OCI-LY7 (cell line): Measurements from ENCODE around the gene RPS8. TPM values are rescaled to one million over a fixed set of nuclear protein-coding genes. Genes with fewer than 3 reads are reported as not detected.

Experiments
- BruUV-seq: library from RNA; stranded (reverse); fragments of 400-500 nt; replicated peaks from 2 replicates; lab custom pipeline; 2021; lab: Mats Ljungman, UMichigan
- CTCF ChIA-PET: fragments of 300-600 bp; sonication (Branson Sonifier 250); formaldehyde crosslinking; loops from one replicate; lab custom pipeline; 2022; ENCODE audit warnings: antibody characterized with exemption; ENCODE audit not compliant: unreplicated experiment; lab: Charles Lee
- POLR2A ChIA-PET: fragments of 300-600 bp; sonication (Branson Sonifier 250); formaldehyde crosslinking; loops from one replicate; lab custom pipeline; 2022; ENCODE audit warnings: antibody characterized with exemption; lab: Charles Lee
- DNase-seq: peaks from one replicate; pipeline ENCODE4 v3.0.0-alpha.2; 2015; ENCODE audit warnings: low spot score
- H2AFZ ChIP-seq: fragments of 200-600 bp; sonication (generic), shearing (Covaris generic); 2 replicates; pipeline ENCODE4 v1.6.1; 2014; ENCODE audit warnings: mild to moderate bottlenecking, antibody characterized with exemption, low read length, moderate library complexity
- H3K27ac ChIP-seq: fragments of 200-600 bp; sonication (generic); 2 replicates; pipeline ENCODE4 v1.5.1; 2014; ENCODE audit warnings: mixed run types, low read depth, mild to moderate bottlenecking, moderate library complexity, low read length, inconsistent platforms; ENCODE audit not compliant: poor library complexity, severe bottlenecking
- H3K36me3 ChIP-seq: fragments of 200-600 bp; sonication (generic); 2 replicates; pipeline ENCODE4 v1.6.1; 2014; ENCODE audit warnings: mild to moderate bottlenecking, antibody characterized with exemption, low read length, moderate library complexity, mixed read lengths; ENCODE audit not compliant: insufficient read depth
- H3K4me1 ChIP-seq: fragments of 200-600 bp; sonication (generic); 2 replicates; pipeline ENCODE4 v1.5.1; 2014; ENCODE audit warnings: mild to moderate bottlenecking, low read length; ENCODE audit not compliant: insufficient read depth, poor library complexity, severe bottlenecking
- H3K4me2 ChIP-seq: fragments of 200-600 bp; sonication (generic); 2 replicates; pipeline ENCODE4 v1.6.1; 2014; ENCODE audit warnings: mild to moderate bottlenecking, low read length
- H3K4me3 ChIP-seq: fragments of 200-600 bp; sonication (generic); 2 replicates; pipeline ENCODE4 v1.5.1; 2014; ENCODE audit warnings: mild to moderate bottlenecking, low read depth, low read length; ENCODE audit not compliant: poor library complexity, severe bottlenecking
- H3K79me2 ChIP-seq: fragments of 200-600 bp; sonication (generic); 2 replicates; pipeline ENCODE4 v1.6.1; 2016; ENCODE audit warnings: low read depth, mild to moderate bottlenecking, low read length, moderate library complexity, mixed read lengths; ENCODE audit not compliant: insufficient read depth
- H3K9me2 ChIP-seq: fragments of 200-600 bp; sonication (generic); 2 replicates; pipeline ENCODE4 v1.6.1; 2016; ENCODE audit warnings: mild to moderate bottlenecking, low read length, mixed read lengths; ENCODE audit not compliant: insufficient read depth
- H3K9me3 ChIP-seq: fragments of 200-600 bp; sonication (generic); 2 replicates; pipeline ENCODE4 v1.6.1; 2014; ENCODE audit warnings: mild to moderate bottlenecking, mixed run types, low read length, mixed read lengths
- H4K20me1 ChIP-seq: fragments of 200-600 bp; sonication (generic); 2 replicates; pipeline ENCODE4 v1.6.1; 2014; ENCODE audit warnings: mild to moderate bottlenecking, antibody characterized with exemption, low read length, moderate library complexity, mixed read lengths; ENCODE audit not compliant: insufficient read depth
- CTCF ChIP-seq: fragments of 200-600 bp; sonication (generic); conservative IDR thresholded peaks from 2 replicates; pipeline ENCODE4 v1.5.1; 2014; ENCODE audit warnings: mild to moderate bottlenecking, antibody characterized with exemption, low read length, moderate library complexity, mixed read lengths
- EZH2phosphoT487 ChIP-seq: fragments of 200-600 bp; sonication (generic); IDR thresholded peaks from 2 replicates; pipeline ENCODE4 v1.6.1; 2018; ENCODE audit warnings: low read depth, borderline replicate concordance, mild to moderate bottlenecking, mixed run types, antibody characterized with exemption, low read length, moderate library complexity, mixed read lengths
- intact Hi-C: fragments of 100-400 bp; cut with micrococcal nuclease; formaldehyde crosslinking; loops from one replicate; pipeline ENCODE4 v1.10.0; 2022; ENCODE audit not compliant: unreplicated experiment
- total RNA-seq, 2 experiments: library from RNA; depleted of rRNA in 1 of 2; stranded (reverse); fragments of >200 nt in 1 of 2; shearing (Covaris generic) in 1 of 2; gene quantifications; 2 replicates each; pipeline ENCODE4 v1.2.3, GENCODE V29; 2014 to 2022

Gene RPS8
- total RNA-seq, 2 experiments from 2014 or later: 2,707 to 4,355 TPM

GRCh38 chr1:44817307-44817706, 42.0 kb downstream of the RPS8 start:
- ChIA-PET POLR2A (interaction anchor here (0.9 to 6.7 kb wide), 5 partner anchors 8 to 95 kb away, joined by 3 to 83 read pairs (median 50); partner anchors contain the start of genes BTBD19 and RNU5D-1), CTCF (no interaction called here)
- intact Hi-C loops: no loop called here
- Histone ChIP-seq H3K9me3 (no peaks in the 10 kb centered on the region), H3K4me2 (no peak overlapping the region), H2AFZ (no peak overlapping the region), H3K9me2 (no peaks in the 10 kb centered on the region), H3K4me3 (no peak overlapping the region), H3K4me1 (peaks cover 31% of the 10 kb centered on the region), H4K20me1 (no peaks in the 10 kb centered on the region), H3K79me2 (no peaks in the 10 kb centered on the region), H3K36me3 (no peaks in the 10 kb centered on the region), H3K27ac (no peak overlapping the region)
- no peak for DNase-seq
- no TSS peak for BruUV-seq
- no peak for TF ChIP-seq EZH2phosphoT487
- TF ChIP-seq CTCF: no peak

DNA sequence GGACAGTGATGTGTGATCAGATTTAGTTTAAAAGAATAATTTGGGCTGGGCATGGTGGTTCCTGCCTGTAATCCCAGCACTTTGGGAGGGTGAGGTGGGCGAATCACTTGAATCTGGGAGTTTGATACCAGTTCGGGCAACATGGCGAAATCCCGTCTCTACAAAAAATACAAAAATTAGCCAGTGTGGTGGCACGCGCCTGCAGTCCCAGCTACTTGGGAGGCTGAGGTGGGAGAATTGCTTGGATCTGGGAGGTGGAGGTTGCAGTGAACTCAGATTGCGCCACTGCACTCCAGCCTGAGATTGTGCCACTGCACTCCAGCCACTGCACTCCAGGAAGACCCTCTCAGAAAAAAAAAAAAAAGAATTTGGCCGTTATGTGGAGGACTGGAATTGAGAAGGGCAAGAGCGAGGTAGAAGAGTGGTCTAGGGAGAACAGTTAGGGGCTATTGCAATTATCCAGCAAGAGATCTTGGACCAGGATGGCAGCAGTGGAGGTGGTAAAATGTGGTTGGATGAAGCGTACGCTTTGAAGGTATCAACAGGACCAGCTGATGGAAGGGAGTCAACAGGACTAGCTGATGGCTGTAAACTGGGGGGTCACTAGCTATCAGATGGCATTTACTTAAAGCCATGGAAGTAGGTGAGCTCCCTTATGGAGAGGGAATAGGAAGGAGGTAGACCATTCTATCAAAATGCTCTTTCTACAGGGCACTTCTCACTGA, 42.6 kb downstream of the RPS8 start:
- ChIA-PET CTCF (interaction anchor here (1.4 kb wide), 1 partner anchor 9 kb away, joined by 6 read pairs; no protein-coding TSS in a partner anchor), POLR2A (interaction anchor here (0.9 to 6.7 kb wide), 8 partner anchors 8 to 193 kb away, joined by 3 to 83 read pairs (median 18); partner anchors contain the start of genes BTBD19, HECTD3 and RNU5D-1)
- intact Hi-C loops: loop anchor here (2.0 kb wide), 1 partner anchor 19 kb away; no protein-coding TSS in a partner anchor
- H3K4me1 ChIP-seq: peaks cover 37% of the 10 kb centered on the region
- H3K9me3 ChIP-seq: no peaks in the 10 kb centered on the region
- TF ChIP-seq CTCF: no peak
- TF ChIP-seq EZH2phosphoT487: no peak
- no peak overlapping the region for H3K27ac ChIP-seq
- H2AFZ ChIP-seq: no peak overlapping the region
- BruUV-seq: no TSS peak
- 0 out of 2 replicates have a peak overlapping the region, but pooled peaks have one; percentile 92 for H3K4me2 ChIP-seq
- no peak for DNase-seq
- H3K4me3 ChIP-seq: no peak overlapping the region
- H4K20me1 ChIP-seq: no peaks in the 10 kb centered on the region
- no peaks in the 10 kb centered on the region for H3K79me2 ChIP-seq
- no peaks in the 10 kb centered on the region for H3K36me3 ChIP-seq
- H3K9me2 ChIP-seq: no peaks in the 10 kb centered on the region
